HG02943 (cell line): ENCODE data around the gene SLC43A3.
"Not testable (repeated sequence)": the region's sequence is repeated elsewhere in the genome, so short reads cannot be mapped to it uniquely, and the experiment has no call there.

Source experiments
- ATAC-seq: cut with Tn5 transposase; IDR thresholded peaks from one replicate; pipeline ENCODE4 v1.9.1; 2021; ENCODE audit warnings: mild to moderate bottlenecking, low read depth, moderate library complexity; ENCODE audit not compliant: unreplicated experiment

SLC43A3 gene

DNA sequence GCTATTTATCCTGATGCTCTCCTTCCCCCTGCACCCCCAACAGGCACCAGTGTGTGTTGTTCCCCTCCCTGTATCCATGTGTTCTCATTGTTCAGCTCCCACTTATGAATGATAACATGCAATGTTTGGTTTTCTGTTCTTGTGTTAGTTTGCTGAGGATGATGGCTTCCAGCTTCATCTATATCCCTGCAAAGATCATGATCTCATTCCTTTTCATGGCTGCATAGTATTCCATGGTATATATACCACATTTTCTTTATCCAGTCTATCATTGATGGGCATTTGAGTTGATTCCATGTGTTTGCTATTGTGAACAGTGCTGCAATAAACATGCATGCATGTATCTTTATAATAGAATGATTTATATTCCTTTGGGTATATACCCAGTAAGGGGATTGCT, 65.5 kb downstream of the SLC43A3 start:
- ATAC-seq, result not testable (repeated sequence)

DNA sequence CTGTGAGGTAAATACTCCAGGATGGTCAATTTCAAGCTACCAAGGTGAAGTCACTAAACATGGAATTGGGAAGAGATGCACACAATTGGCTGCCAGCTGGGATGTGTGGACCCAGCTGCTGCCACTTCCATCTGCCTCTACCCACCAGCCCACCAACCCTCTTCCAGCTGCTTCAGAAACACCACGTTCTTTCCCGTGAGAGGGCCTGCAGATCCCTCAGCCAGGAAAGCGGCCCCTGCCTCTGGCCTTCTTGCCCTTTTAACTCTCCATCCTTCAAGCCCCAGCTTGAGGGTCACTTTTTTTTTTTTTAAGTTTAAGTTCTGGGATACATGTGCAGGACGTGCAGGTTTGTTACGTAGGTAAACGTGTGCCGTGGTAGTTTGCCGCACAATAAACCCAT, 65.9 kb downstream of the SLC43A3 start:
- ATAC-seq, result no peak

DNA sequence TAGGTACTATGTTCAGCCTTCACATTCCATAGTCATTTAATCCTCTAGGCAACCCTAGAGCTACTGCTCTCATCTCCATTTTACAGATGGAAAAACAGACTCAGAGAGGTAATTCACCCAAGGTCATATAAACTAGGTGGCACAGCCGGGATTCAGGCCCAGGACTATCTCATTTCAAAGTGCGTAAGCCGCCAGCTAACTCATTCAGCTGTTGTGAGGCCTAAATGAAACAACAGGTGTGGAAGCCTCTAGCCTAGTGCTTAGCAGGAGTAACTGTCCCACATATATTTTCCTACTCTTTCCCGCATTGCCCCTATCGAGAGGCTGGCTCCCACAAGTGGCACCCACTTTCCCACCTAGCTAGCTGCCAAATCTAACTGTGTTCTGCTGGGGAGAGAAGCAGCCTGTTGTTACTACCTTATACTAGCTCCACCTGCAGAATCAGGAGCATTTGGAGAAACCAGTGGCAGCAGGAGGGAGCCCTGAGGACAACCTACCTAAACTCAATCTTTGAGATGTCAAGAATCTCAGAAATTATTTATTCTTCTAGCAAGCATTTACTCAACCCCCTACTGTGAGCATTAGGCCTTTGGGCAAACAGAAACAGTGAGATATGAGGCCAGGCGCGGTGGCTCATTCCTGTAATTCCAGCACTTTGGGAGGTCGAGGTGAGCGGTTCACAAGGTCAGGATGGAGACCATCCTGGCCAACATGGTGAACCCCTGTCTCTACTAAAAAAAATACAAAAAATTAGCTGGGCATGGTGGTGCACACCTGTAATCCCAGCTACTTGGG, 66.8 kb downstream of the SLC43A3 start:
- ATAC-seq, result no peak

DNA sequence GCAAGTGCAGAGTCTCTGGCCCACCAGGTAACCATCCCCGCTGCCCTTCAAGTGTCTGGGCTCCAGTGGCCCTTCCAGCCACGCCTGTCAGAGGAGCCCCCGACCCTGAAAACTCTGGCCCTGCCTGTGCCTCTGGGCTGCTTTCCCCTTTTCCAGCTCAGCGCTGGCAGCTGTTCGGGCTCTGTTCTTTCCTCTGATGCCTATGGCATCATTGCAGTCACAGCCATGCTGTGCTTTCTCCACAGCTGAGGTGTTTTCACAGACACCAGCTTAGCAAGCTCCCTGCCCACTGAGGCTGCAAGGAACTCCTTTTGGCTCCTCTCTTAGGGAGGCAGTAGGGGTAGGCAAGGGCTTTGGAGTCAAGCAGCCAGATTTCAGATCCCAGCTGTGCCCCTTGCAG, 67.5 kb downstream of the SLC43A3 start:
- no peak for ATAC-seq

DNA sequence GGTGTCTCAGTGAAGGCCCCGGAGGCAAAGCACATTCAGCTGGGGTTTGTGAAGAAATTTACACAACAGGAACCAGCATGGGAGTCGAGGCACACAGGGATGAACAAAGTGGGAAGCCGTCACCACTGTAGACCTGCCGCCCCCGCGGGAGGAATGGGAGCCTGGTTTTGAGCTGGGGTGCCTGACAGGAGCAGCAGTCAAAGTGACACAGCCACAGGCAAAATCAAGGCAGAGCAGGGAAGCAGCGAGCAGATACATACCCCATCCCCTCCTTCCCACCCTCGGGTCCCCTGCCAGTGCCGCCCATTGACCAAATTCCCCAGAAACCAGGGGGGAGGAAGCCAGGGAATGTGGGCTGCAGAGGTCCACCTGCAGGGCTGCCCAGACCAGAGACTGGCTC, 67.9 kb downstream of the SLC43A3 start:
- ATAC-seq, result no peak

DNA sequence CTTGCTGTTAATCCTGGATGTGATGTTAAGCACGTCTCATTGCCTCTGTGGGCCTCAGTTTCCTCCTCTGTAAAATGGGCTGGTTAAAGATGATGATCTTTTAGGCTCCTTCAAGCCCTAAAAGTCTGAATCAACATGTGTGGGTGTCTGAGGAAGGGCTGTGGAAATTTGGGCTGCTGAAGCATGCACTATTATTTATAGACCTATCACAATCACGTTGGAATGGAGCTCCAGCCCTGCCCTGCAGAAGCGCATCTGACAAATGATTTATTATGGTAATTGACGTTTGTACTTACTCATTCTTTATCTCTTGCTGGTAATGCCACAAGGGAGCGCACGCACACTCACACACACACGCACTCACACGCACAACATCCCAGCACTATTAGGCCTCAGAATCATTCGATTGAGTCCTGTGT, 68.4 kb downstream of the SLC43A3 start:
- ATAC-seq, result no peak

DNA sequence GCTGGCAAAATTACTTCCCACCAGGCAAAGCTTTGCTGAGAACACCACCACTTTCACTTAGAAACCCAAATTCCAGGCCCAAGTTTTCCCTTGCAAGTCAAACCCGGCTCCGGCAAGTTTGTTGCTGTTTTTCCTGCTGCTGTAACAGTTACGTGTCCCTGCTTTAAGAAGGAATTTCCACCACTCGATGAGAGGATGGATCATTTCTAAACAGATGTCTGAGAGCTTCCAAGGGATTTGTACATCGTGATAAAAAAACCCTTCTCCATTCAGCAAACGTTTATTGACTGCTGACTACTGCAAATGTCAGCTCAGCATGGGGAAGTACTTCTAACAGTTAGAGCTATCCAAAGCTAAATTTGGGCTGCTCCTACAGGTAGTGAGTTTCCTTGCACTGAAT, 69.1 kb downstream of the SLC43A3 start:
- no peak for ATAC-seq

DNA sequence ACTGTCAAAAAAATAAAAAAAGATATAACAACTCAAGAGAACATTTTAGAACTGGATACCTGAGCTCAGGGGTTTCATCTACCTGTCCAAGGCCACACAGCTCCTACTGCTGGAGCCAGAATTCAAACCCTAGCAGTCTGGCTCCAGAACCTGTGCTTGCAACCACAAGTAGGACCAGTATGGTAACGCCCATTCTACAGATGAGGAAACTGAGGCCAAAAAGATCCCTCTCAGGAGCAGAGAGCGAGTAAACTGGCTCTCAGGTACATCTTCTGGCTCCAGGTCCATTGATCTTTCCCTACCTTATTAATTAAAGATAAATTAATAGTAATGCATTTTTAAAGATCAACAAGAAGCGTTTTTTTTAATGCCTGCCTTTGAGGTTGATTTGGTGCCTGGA, 69.6 kb downstream of the SLC43A3 start:
- ATAC-seq, result no peak
